Activated CD4-positive, alpha-beta memory T cell treated with anti-CD3 and anti-CD28 coated beads for 36 hours (primary cell): ENCODE results near the gene SRRM4. TPM values are rescaled to one million over a fixed set of nuclear protein-coding genes. Genes with fewer than 3 reads are reported as not detected.
"Not testable (repeated sequence)": the region's sequence is repeated elsewhere in the genome, so short reads cannot be mapped to it uniquely, and the experiment has no call there.

ENCODE experiments used
- CTCF ChIA-PET: fragments of 350-600 bp; sonication (Branson Sonifier 250); formaldehyde crosslinking; loops from one replicate; lab custom pipeline; 2021; ENCODE audit warnings: antibody characterized with exemption, inconsistent platforms; lab: Charles Lee
- POLR2A ChIA-PET: fragments of 350-600 bp; sonication (Branson Sonifier 250); formaldehyde crosslinking; loops from one replicate; lab custom pipeline; 2021; ENCODE audit warnings: antibody characterized with exemption; lab: Charles Lee
- DNase-seq: peaks from one replicate; pipeline ENCODE4 v3.0.0-alpha.2; 2020
- H3K27ac Mint-ChIP-seq: one replicate; pipeline ENCODE4 v1.8.0; 2021; ENCODE audit warnings: mixed read lengths
- H3K27me3 Mint-ChIP-seq: one replicate; pipeline ENCODE4 v1.8.0; 2021; ENCODE audit warnings: mixed read lengths
- H3K36me3 Mint-ChIP-seq: one replicate; pipeline ENCODE4 v1.8.0; 2021; ENCODE audit warnings: mixed read lengths
- H3K4me1 Mint-ChIP-seq: one replicate; pipeline ENCODE4 v1.8.0; 2021; ENCODE audit warnings: low read depth, mixed read lengths
- H3K4me3 Mint-ChIP-seq: one replicate; pipeline ENCODE4 v1.8.0; 2021; ENCODE audit warnings: mild to moderate bottlenecking, mixed read lengths
- H3K9me3 Mint-ChIP-seq: one replicate; pipeline ENCODE4 v1.8.0; 2021; ENCODE audit warnings: mixed read lengths
- intact Hi-C: fragments of 100-400 bp; cut with micrococcal nuclease; formaldehyde crosslinking; loops from one replicate; pipeline ENCODE4 v1.15.1; 2023
- total RNA-seq, 2 experiments: library from RNA; stranded (reverse); gene quantifications; one replicate each; pipeline ENCODE4 v1.2.3, GENCODE V29; 2021

SRRM4 gene
- total RNA-seq, 2 experiments from 2014 or later = not detected

- H3K9me3 Mint-ChIP-seq = peaks cover 15% of the 10 kb centered on the region
- ChIA-PET CTCF (no interaction called here), POLR2A (no interaction called here)
- H3K4me1 Mint-ChIP-seq = no peaks in the 10 kb centered on the region
- H3K36me3 Mint-ChIP-seq = peaks cover 2% of the 10 kb centered on the region
- no peak overlapping the region for H3K27ac Mint-ChIP-seq
- no peak overlapping the region for H3K4me3 Mint-ChIP-seq
- DNase-seq = no peak
- peaks cover 4% of the 10 kb centered on the region for H3K27me3 Mint-ChIP-seq
- intact Hi-C loops = no loop called here
Measured at GRCh38 chr12:119014368-119014767, 33.0 kb downstream of the SRRM4 start.

- intact Hi-C loops = no loop called here
- no peaks in the 10 kb centered on the region for H3K36me3 Mint-ChIP-seq
- H3K9me3 Mint-ChIP-seq = peaks cover 9% of the 10 kb centered on the region
- ChIA-PET POLR2A (no interaction called here), CTCF (no interaction called here)
- peaks cover 4% of the 10 kb centered on the region for H3K27me3 Mint-ChIP-seq
- no peaks in the 10 kb centered on the region for H3K4me1 Mint-ChIP-seq
- DNase-seq = no peak
- no peak overlapping the region for H3K4me3 Mint-ChIP-seq
- H3K27ac Mint-ChIP-seq = no peak overlapping the region
Measured at GRCh38 chr12:119016715-119017114, 35.4 kb downstream of the SRRM4 start.

GRCh38 chr12:119019166-119019565, 37.8 kb downstream of the SRRM4 start:
- Mint-ChIP-seq H3K4me1 (no peaks in the 10 kb centered on the region), H3K9me3 (peaks cover 7% of the 10 kb centered on the region), H3K27ac (no peak overlapping the region), H3K27me3 (no peaks in the 10 kb centered on the region), H3K4me3 (no peak overlapping the region), H3K36me3 (no peaks in the 10 kb centered on the region)
- ChIA-PET POLR2A (no interaction called here), CTCF (no interaction called here)
- no peak for DNase-seq
- intact Hi-C loops = no loop called here

GRCh38 chr12:119020406-119021360, 39.3 kb downstream of the SRRM4 start:
- Mint-ChIP-seq H3K27ac (no peak overlapping the region), H3K4me1 (no peaks in the 10 kb centered on the region), H3K36me3 (no peaks in the 10 kb centered on the region), H3K27me3 (no peaks in the 10 kb centered on the region), H3K4me3 (no peak overlapping the region), H3K9me3 (peaks cover 7% of the 10 kb centered on the region)
- DNase-seq = peak; percentile 24
- ChIA-PET POLR2A (no interaction called here), CTCF (interaction anchor here (0.7 kb wide), 1 partner anchor 9 kb away, joined by 3 read pairs; no protein-coding TSS in a partner anchor)
- intact Hi-C loops = no loop called here

GRCh38 chr12:119024356-119024755, 43.0 kb downstream of the SRRM4 start:
- POLR2A ChIA-PET = no interaction called here
- H3K27me3 Mint-ChIP-seq = peaks cover 4% of the 10 kb centered on the region
- no peak overlapping the region for H3K27ac Mint-ChIP-seq
- intact Hi-C loops = no loop called here
- no peak for DNase-seq
- H3K4me3 Mint-ChIP-seq = no peak overlapping the region
- CTCF ChIA-PET = no interaction called here
- H3K4me1 Mint-ChIP-seq = no peaks in the 10 kb centered on the region
- H3K9me3 Mint-ChIP-seq = peaks cover 10% of the 10 kb centered on the region
- no peaks in the 10 kb centered on the region for H3K36me3 Mint-ChIP-seq

- Mint-ChIP-seq H3K4me3 (no peak overlapping the region), H3K4me1 (no peaks in the 10 kb centered on the region), H3K27ac (no peak overlapping the region), H3K9me3 (peaks cover 10% of the 10 kb centered on the region), H3K27me3 (peaks cover 4% of the 10 kb centered on the region), H3K36me3 (no peaks in the 10 kb centered on the region)
- intact Hi-C loops = no loop called here
- CTCF ChIA-PET = no interaction called here
- POLR2A ChIA-PET = no interaction called here
- DNase-seq = no peak
Measured at GRCh38 chr12:119025786-119026185, 44.4 kb downstream of the SRRM4 start.

- POLR2A ChIA-PET, H3K4me1 Mint-ChIP-seq, H3K36me3 Mint-ChIP-seq, H3K4me3 Mint-ChIP-seq, intact Hi-C loops, H3K27ac Mint-ChIP-seq, H3K27me3 Mint-ChIP-seq, CTCF ChIA-PET, H3K9me3 Mint-ChIP-seq, DNase-seq: not testable (repeated sequence)
Measured at GRCh38 chr12:119033332-119033731, 52.0 kb downstream of the SRRM4 start.

GRCh38 chr12:119036878-119037825, 55.8 kb downstream of the SRRM4 start:
- intact Hi-C loops = no loop called here
- Mint-ChIP-seq H3K36me3 (no peaks in the 10 kb centered on the region), H3K27me3 (no peaks in the 10 kb centered on the region), H3K4me3 (no peak overlapping the region), H3K9me3 (peaks cover 4% of the 10 kb centered on the region), H3K4me1 (no peaks in the 10 kb centered on the region), H3K27ac (no peak overlapping the region)
- DNase-seq = peak; percentile 15
- ChIA-PET CTCF (interaction anchor here (1.0 kb wide), 1 partner anchor 632 kb away, joined by 4 read pairs; no protein-coding TSS in a partner anchor), POLR2A (no interaction called here)

GRCh38 chr12:119044094-119044493, 62.8 kb downstream of the SRRM4 start:
- H3K9me3 Mint-ChIP-seq = peaks cover 14% of the 10 kb centered on the region
- POLR2A ChIA-PET = no interaction called here
- DNase-seq = no peak
- H3K4me1 Mint-ChIP-seq = no peaks in the 10 kb centered on the region
- H3K4me3 Mint-ChIP-seq = no peak overlapping the region
- intact Hi-C loops = no loop called here
- CTCF ChIA-PET = no interaction called here
- no peak overlapping the region for H3K27ac Mint-ChIP-seq
- H3K36me3 Mint-ChIP-seq = no peaks in the 10 kb centered on the region
- no peaks in the 10 kb centered on the region for H3K27me3 Mint-ChIP-seq

- Mint-ChIP-seq H3K4me1 (no peaks in the 10 kb centered on the region), H3K27me3 (no peaks in the 10 kb centered on the region)
Measured at GRCh38 chr12:119047641-119048040, 66.3 kb downstream of the SRRM4 start.

GRCh38 chr12:119050663-119051062, 69.3 kb downstream of the SRRM4 start:
- no peaks in the 10 kb centered on the region for H3K4me1 Mint-ChIP-seq
- no peak for DNase-seq
- no peak overlapping the region for H3K27ac Mint-ChIP-seq
- no peak overlapping the region for H3K4me3 Mint-ChIP-seq
- intact Hi-C loops = no loop called here
- H3K27me3 Mint-ChIP-seq = no peaks in the 10 kb centered on the region
- ChIA-PET CTCF (no interaction called here), POLR2A (no interaction called here)
- H3K9me3 Mint-ChIP-seq = peaks cover 19% of the 10 kb centered on the region
- H3K36me3 Mint-ChIP-seq = no peaks in the 10 kb centered on the region

More at GRCh38 chr12:119047641-119048040, 66.3 kb downstream of the SRRM4 start:
- intact Hi-C loops = no loop called here
- Mint-ChIP-seq H3K36me3 (no peaks in the 10 kb centered on the region), H3K9me3 (peaks cover 16% of the 10 kb centered on the region), H3K27ac (no peak overlapping the region), H3K4me3 (no peak overlapping the region)
- no peak for DNase-seq
- POLR2A ChIA-PET = no interaction called here
- CTCF ChIA-PET = no interaction called here

- ChIA-PET POLR2A (no interaction called here), CTCF (no interaction called here)
- Mint-ChIP-seq H3K4me1 (no peaks in the 10 kb centered on the region), H3K36me3 (no peaks in the 10 kb centered on the region), H3K4me3 (no peak overlapping the region), H3K27me3 (no peaks in the 10 kb centered on the region), H3K27ac (no peak overlapping the region), H3K9me3 (peaks cover 19% of the 10 kb centered on the region)
- intact Hi-C loops = no loop called here
- DNase-seq = no peak
Measured at GRCh38 chr12:119051474-119051873, 70.1 kb downstream of the SRRM4 start.
